HG03457 (cell line): Measurements from ENCODE around the gene KCTD2.

Source experiments
- ATAC-seq: cut with Tn5 transposase; IDR thresholded peaks from one replicate; pipeline ENCODE4 v1.9.1; 2021; ENCODE audit warnings: moderate number of reproducible peaks; ENCODE audit not compliant: unreplicated experiment

The KCTD2 gene

DNA sequence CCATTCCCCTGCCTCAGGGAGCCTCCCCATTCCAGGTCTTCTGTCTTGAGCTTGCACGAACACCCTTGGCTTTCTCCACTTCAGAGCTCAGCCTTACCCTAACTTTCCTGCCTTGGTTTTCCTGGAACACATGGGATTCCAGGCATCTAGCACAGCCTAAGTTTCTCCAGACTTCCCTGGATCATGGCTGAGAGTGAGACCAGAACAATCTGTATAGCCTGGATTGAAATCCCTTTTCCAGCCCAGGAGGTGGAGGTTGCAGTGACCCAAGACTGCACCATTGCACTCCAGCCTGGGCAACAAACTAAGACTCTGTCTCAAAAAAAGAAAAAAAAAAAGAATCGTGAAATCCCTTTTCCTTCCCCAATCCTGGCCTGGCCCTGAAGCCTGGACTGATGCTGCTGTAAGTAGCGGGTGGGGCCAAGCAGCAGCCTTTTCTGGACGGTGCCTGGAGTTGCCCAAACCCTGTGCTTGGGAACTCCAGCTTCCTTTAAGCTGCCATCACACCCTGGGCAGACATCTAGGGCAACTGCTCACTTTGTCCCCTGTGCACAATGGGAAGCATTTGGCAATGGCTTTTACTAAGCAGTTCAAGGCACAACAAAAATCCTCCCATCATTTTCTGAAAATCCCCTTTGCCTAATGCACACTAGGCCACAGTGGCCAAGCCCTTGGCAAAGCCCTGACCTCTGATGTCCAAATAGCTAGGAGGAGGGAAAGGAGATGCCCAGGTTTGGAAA is 28.7 kb downstream of the KCTD2 start:
- no peak for ATAC-seq

DNA sequence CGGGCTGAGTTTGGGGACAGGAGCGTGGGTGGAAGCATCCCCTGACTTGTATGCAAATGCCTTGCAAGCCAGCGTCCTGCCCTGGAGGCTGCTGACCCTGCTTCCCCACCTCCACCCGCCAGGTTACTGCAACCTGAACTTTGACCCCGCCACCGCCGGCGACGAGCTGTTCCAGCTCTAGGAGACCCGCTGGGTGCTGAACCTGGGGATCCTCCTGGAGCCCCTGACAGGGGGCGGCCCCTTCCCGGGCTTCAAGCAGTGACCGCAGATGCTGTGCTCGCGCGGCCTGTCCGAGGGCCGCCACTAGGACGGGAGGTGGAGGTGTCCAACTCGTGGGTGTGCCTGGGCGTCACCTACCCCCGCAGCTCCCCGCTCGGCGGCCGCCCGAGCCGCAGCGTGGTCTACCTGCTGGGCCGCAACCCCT is 30.1 kb downstream of the KCTD2 start:
- no peak for ATAC-seq

DNA sequence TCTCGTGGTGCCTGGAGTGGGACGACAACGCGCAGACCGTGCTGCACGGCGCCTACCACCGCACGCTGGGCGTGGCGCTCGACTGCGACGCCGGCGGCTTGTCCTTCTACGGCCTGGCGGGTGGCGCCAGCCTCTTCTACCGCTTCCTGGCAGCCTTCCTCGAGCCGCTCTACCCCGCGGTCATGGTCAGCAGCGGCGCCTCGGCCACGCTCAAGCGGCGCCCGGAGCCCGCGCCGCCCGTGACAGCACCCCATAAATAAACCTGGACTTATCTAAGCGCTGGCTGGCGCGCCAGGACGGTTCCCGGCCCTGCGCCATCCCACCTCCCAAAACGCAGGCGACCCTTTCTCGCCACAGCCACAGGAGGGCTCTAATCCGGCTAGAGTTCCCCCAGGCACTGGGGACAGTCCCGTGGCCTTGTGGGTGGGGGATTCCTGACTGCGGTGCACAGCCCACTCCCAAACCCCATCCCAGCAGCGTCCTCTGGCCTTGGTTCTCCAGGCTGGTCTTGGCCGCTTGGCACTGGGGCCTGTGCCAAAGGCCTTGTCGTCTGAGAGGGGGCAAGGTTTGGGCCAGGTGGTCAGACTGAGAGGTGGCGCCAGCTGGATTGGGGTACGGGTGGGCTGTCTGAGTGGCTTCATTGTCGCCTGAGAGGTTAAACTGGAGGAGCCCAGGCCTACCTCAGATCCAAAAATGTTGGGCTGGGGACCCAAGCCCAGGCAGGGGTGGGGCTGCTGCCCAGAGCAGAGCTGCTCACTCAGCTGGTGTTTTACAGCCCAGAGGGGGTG is 30.7 kb downstream of the KCTD2 start:
- ATAC-seq, result no peak

DNA sequence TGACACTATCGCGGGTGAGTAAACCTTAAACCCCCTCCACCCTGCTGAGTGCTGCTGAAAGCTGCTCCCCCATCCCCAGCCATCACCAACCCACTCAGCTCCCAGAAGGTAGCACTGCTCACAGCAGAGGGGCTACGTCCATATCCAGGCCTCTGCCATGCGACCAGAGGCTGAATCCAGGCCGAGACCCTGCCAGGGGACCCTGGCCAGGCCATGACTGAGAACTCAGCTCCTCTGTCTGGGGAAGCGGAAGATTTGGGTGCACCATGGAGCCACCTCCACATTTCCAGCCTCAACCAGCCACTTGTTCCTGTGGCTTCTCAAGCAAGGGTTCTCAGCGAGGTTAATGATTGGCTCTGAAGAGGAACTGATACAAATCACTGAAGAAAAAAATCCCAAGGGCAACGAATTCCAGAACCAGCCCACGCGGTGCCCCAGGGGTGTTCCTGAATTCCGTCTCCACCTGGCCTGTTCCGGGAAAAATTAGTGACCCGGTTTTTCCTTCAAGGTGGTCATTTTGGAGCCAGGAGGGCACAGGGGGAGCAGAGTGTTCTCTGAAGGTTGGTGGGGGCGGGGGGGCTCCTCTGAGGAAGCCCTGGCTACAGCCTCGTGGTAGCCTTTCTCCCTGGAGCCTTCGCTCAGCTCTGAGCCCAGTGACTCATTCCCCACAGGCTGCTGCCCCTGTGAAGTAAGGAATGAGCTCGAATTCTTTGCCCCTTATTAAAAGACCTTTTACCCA is 31.4 kb downstream of the KCTD2 start:
- ATAC-seq, result no peak

DNA sequence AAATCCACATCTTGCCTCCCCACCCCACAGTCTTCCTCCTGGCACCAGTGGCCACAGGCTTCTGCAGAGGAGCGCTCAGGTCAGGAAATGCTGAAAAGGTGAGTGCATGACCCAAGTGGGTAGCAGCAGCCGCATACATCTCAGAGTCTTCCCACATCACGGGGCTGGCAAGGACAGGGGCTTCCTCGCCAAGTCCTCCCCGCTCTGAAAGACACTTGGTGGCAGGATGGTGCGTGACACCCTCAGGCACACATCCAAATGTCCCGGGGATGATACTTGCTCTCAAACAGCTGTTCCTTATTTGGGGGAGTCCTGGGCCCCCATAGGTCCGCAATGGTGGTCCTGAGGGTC is 32.0 kb downstream of the KCTD2 start:
- ATAC-seq, result no peak

DNA sequence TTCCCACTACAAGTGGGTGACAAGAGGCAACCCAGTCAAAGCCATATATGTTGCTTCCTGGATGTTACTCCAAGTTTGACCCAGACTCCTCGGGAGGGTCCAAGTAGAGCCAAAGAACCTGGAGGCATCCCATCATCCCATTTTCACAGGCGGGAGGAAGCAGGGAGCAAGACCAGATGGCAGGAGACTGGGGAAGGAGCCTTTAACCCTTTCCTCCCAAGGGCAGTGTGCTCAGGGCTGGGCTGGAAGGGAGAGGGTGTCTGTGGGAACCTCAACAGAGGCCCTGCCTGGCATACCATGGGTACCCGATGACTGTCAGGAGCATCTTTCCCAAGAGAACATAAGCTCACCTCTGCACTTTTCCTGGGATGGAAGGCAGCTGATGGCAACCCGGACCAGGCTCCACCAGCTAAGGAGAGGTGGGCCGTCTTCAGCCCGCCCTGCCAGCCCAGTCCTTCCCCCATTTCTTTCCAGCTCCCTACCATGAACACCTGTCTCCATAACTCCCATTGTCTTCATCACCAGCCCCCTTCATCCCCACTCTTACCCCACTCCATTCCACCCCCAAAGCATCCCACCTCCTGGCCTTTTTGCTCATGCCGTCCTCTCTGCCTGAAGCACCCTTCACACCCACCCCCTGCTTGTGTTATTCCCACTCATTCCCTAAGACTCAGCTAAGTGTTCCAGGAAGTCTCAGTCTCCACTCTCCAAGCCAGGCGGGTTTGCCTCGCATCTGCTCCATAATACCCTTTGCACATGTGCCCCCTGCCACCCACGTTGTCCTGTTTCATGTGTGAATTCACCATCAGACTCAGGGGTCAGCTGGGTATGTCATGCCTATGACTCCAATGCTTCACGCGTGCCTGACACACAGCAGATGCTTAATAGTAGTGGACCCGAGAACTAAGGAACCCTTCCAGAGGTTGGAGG is 34.9 kb downstream of the KCTD2 start:
- no peak for ATAC-seq

DNA sequence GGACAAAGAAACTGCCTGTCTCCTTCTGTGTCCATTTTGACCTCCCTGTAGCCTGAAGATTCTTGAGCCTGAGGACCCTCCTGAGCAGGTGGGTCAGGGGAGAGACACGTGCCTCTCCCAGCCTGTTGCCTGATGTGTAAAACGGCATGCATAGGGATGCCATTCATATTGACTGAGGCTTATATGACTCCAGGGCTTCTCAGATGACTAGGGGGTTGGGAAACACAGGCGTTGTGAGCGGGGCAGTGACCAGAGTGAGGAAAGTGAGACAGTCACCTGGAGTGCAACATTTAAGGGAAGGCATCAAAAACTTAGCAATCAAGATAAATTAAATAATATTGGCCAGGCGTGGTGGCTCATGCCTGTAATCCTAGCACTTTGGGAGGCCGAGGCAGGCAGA is 35.7 kb downstream of the KCTD2 start:
- no peak for ATAC-seq

DNA sequence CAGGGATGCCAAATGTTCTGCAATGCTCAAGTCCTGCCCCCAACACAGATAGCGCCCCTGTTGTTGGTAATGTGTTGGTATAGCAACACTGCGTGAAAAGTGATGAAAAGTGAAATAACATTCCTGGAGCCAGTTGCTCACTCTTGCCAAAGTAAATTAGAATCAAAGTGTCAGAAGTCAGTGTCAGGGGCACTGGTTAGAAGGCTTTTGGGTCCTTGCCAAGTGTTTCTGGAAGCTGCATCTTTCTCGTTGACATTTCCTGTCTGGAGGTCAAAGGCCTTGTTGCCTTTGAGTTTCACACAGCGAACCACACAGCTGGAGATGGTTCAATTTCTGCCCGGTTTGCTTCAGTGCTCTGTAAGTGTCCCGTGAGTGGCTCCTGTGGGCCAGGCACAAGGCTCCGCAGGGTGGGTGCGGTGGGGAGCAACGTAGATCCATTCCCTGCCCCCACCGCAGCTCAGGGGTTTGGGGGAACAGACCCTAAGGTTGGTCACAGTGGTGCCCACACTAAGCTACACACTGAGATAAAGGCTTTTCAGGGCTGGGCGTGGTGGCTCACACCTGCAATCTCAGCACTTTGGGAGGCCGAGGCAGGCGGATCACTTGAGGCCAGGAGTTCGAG is 37.1 kb downstream of the KCTD2 start:
- no peak for ATAC-seq

DNA sequence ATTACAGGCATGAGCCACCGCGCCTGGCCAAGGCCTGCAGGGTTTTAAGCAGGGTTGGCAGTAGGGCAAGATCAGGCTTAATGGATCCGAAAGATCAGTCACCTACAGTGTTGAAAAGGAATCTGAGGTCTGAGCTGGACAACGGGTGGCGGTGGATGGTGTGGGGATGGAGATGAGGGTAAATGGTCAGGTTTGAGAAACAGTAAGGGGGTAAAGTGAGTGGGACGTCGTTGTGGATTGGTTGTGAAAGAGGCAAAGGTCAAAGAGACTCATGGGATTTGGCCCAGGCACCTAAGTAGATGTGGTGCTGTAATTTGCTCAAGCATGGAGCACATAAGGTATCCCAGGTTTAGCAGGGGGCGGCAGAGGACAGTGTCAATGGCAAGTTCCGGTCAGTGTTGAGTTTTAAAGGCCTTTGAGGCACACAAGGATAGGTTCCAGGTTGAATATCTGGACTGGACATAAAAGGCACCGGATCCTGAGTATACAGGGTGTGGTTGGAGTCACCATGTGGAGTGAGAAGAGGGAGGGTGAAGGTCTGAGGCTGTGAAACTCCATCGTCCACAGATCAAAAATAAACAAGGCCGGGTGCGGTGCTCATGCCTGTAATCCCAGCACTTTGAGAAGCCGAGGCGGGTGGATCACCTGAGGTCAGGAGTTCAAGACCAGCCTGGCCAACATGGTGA is 39.6 kb downstream of the KCTD2 start:
- no peak for ATAC-seq

DNA sequence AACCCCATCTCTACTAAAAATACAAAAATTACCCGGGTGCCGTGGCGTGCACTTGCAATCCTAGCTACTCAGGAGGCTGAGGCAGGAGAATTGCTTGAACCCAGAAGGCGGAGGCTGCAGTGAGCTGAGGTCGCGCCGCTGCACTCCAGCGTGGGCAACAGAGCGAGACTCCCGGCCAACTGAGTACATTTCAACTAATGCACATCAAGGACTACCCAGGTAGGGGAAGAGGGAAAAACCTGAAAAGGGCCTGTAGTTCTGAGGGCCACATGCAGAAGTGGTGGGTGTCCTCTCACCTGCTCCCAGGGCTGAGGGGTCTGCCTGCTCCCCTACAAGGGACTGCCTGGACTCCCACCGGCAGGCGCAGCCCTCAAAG is 40.1 kb downstream of the KCTD2 start:
- ATAC-seq, result no peak

DNA sequence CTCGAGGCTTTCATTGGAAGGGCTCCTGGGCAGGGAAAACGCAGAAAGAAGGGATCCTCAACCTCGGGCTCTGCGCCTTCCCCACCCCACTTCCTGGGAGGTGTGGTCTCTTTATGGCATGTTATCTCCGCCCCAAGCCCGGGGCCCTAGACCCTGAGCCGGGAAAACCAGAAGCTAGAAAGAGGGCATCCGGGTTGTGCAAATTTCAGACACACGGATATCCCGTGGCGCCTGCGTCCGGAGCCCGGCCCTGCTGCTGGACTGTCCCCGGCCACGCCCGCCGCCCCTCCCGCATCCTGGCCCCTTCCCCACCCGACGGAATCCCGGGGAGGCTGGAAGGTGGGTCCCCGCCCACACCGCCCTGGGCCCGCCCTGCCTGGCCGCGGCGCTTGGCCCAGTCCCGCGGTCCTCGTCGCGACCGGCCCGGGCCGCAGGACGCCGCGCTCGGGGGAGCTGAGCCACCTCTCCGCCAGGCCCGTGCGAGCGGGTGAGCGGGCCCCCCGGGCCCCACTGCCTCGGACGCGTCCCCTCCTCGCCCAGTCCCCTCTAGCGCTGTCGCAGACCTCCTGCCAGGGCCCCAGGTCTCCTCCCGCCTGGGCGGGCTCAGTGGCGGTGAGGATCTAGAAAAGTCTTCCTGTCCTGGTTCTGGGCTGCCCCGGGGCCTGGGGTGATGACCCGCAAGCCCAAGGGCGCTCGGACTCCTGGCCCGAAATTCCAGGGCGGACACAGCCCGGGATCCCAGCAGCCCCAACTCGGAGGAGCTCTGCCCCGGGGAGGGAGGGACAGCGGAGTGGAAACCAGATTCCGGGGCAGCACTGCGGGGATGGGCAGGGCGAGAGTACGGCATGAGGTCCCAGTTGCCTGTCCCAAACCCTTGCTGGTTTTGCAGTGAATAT is 40.8 kb downstream of the KCTD2 start, which contains the start of gene SLC16A5:
SLC16A5 (plus strand) TSS at position 397 of the 896 bp plus-strand sequence. CDS start 5,683 bp downstream, outside the sequence.
- no peak for ATAC-seq

DNA sequence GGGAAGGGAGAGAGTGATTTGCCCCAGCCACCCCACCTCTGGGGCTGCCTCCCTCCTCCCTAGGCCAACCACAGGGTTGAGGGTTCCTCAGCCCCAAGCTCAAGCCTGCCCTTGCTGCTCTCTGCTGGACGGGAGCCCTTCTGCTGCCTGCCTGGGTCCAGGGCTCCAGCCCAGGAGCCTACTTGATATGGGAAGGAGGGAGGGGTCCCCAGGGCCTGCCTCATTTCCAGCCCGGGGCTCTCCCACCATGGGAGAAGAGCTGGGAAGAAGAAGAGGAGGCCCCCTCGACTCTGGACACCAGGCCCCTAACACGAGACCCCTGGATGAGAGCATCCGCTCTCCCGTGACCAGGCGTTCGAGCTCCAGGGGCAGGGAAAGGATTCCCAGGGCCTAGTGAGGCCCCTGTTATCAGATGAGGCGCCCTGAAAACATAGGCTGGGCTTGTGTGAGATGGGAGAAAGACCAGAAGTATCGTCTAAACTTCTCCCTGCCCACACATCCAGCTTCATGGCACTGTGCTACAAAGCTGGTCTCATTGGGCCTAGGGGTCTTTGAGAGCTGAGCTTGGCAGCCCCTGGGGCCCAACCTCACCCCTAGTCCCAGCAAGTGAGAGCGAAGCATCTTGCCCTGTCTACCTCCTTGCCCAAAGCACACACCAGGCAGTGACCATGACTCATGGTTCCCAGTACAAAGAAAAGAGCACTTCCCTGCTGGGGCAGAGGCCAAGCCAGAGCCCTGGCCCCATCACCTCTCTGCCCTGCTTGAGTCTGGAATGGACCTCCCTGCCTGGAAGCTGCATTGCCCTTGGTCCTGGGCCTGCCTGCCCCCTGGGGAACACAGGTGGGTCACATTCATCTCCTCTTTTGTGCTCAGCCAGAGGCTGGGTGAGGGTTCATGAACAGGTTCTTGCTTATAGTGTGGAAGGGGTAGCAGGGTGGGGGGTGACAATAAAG is 41.7 kb downstream of the KCTD2 start:
- ATAC-seq, result no peak

DNA sequence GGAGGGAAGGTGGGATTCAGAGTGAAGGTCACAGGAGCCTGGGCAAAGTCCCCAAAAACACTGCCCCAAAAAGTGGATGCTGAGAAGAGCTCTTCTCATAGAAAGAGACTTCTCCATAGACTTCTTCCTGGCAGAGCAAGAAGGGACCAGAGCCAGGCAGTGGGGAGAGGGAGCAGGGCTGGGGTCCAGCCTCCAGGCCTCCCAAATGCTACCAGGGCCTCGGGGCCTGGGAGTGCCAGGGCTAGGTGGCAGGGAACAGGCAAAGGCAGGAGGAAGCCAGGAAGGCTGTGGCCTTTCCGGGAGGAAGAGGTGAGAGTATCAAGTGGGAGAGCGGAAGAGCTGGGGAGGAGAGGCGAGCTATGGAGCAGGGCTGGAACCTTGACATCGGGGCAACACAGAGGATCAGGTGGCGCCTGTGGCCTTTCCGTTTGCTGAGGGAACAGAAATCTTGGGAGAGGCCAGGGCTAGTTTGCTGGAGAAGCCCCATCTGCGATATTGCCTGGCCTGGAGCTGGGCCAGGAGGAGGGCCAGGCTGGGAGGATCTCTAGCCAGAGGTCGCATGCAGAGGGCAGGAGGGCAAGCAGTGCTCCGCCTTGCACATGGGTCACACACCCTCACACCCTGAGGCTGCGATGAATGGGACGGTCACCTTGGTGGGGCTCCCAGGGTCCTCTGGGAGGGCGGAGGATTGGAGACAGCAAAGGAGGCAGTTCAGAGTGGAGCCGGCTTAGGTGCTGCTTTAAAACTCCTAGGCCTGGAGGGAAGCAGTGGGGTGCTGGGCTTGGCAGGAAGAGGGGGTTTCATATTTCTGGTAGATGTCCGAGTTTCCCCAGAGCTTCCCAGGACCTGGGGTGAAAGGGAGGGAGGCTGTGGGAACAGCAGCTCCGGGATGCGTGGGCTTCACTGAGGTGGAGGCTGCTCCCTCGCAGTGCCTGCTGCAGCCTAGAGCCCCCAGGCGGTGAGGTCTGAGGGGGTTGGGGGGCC is 44.1 kb downstream of the KCTD2 start:
- no peak for ATAC-seq

DNA sequence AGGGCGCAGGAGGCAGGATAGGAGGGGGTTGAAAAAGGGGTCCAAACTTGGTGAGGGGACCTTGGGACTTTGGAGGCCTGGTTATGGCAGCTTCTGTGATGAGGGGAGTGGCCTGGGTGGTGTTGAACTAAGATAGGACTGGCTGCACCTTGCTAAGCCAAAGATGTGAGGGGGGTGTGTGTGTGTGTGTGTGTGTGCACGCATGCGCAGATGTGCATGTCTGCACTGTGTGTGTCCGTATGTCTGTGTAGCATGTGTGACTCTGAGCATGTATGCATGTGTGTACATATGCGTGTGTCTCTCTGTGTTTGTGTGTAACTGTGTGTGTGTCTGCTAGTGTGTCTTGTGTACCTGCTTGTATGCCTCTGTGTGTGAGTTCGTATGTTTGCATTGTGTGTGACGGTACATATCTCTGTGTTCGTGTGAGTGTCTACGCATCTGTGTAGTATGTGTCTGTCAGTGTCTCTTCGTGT is 44.9 kb downstream of the KCTD2 start:
- no peak for ATAC-seq

DNA sequence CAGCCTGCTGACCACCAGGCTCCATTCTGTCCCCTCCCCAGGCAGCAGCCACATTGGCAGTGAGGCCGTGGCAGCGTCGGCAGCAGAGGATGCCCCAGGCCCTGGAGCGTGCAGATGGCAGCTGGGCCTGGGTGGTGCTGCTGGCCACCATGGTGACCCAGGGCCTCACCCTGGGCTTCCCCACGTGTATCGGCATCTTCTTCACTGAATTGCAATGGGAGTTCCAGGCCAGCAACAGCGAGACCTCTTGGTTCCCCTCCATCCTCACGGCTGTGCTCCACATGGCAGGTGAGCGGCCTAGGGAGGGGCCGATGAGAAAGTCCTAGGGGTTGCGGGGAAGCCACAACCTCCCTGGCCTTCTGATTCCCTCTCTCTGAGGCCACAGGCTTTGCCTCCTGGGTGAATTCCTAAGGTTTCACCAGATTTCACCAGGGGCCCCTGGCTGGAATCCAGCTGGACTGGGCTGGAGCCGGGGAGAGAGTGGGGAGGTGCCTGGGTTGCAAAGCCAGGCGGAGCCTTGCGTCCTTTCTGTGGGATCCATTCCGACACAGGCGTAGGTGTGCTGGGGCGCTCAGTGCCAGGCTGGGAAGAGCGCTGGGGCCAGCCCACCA is 46.6 kb downstream of the KCTD2 start:
- no peak for ATAC-seq
